ENCODE data around the gene RBM4B. TPM values are rescaled to one million over a fixed set of nuclear protein-coding genes. Genes with fewer than 3 reads are reported as not detected.
A peak's percentile ranks its signal among the peaks of the same experiment; 100 is the strongest.
"Not testable (repeated sequence)": the region's sequence is repeated elsewhere in the genome, so short reads cannot be mapped to it uniquely, and the experiment has no call there.

Gene RBM4B
- 21.7 TPM for polyA plus RNA-seq (2013, experiment 1 of 2)
- polyA plus RNA-seq (2013, experiment 2 of 2), result 25.5 TPM

- Histone ChIP-seq H3K4me3 (ENCODE audit: extremely low read depth, insufficient read depth, low read length, poor library complexity, severe bottlenecking) (peak within 1 kb of the TSS; percentile 60), H3K27ac (ENCODE audit: low read depth, low read length, severe bottlenecking) (peak within 1 kb of the TSS; percentile 99), H3K36me3 (ENCODE audit: control insufficient read depth, insufficient read depth, low read length) (peaks cover 20% of the 10 kb centered on the region), H3K4me1 (ENCODE audit: control insufficient read depth, insufficient read depth, low read length, poor library complexity, severe bottlenecking) (peaks cover 17% of the 10 kb centered on the region), H3K9me3 (ENCODE audit: control insufficient read depth, low read length) (no peaks in the 10 kb centered on the region)
- 1 to 3% methylated on average over 35 to 42 of the region's 61 CpGs for WGBS, 2 experiments (ENCODE audit: insufficient coverage in 2 of 2)
These were observed at the start of gene RBM4B for GRCh38 chr11:66677599-66678375. Gene RBM4B (minus strand): TSS chr11:66677887. CDS start chr11:66677079, 808 bp downstream.

DNA sequence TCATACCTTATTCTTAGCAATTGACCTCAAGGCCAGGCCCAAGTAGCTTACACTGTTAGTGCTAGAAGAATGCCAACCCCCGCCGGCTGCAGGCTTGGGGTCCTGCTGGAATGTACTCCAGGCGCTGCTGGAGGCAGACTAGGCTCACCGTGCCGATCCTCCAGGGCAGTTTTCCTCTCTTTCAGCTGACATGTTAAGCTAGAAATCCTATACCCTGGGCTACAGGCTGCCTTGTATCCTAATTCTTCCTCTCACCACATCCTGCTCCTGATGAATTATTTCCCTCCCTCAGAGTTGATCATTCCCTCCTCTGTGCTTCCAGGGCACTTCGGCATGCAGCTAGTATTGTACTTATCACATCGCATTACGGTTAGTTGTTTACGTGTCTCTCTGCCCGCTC, 48.0 kb upstream of the RBM4B start:
- Histone ChIP-seq H3K9me3 (ENCODE audit: control insufficient read depth, low read length) (no peaks in the 10 kb centered on the region), H3K4me1 (ENCODE audit: control insufficient read depth, insufficient read depth, low read length, poor library complexity, severe bottlenecking) (peaks cover 18% of the 10 kb centered on the region), H3K36me3 (ENCODE audit: control insufficient read depth, insufficient read depth, low read length) (no peaks in the 10 kb centered on the region), H3K4me3 (ENCODE audit: extremely low read depth, insufficient read depth, low read length, poor library complexity, severe bottlenecking) (no peak overlapping the region), H3K27ac (ENCODE audit: low read depth, low read length, severe bottlenecking) (peak overlapping the region; percentile 74)
- 59 to 70% methylated on average over 8 to 9 of the region's 10 CpGs for WGBS, 2 experiments (ENCODE audit: insufficient coverage in 2 of 2)

- WGBS, 2 experiments (ENCODE audit: insufficient coverage in 2 of 2), result 100% methylated on average over 1 of the region's 1 CpG
- Histone ChIP-seq H3K4me1 (ENCODE audit: control insufficient read depth, insufficient read depth, low read length, poor library complexity, severe bottlenecking) (peaks cover 24% of the 10 kb centered on the region), H3K27ac (ENCODE audit: low read depth, low read length, severe bottlenecking) (peak overlapping the region; percentile 74), H3K9me3 (ENCODE audit: control insufficient read depth, low read length) (no peaks in the 10 kb centered on the region), H3K36me3 (ENCODE audit: control insufficient read depth, insufficient read depth, low read length) (no peaks in the 10 kb centered on the region), H3K4me3 (ENCODE audit: extremely low read depth, insufficient read depth, low read length, poor library complexity, severe bottlenecking) (no peak overlapping the region)
These were observed 47.4 kb upstream of the RBM4B start for GRCh38 chr11:66725114-66725513.

GRCh38 chr11:66724167-66724566, 46.5 kb upstream of the RBM4B start:
- H3K36me3 ChIP-seq (ENCODE audit: control insufficient read depth, insufficient read depth, low read length); H3K4me3 ChIP-seq (ENCODE audit: extremely low read depth, insufficient read depth, low read length, poor library complexity, severe bottlenecking); H3K27ac ChIP-seq (ENCODE audit: low read depth, low read length, severe bottlenecking); H3K9me3 ChIP-seq (ENCODE audit: control insufficient read depth, low read length): not testable (repeated sequence)
- H3K4me1 ChIP-seq (ENCODE audit: control insufficient read depth, insufficient read depth, low read length, poor library complexity, severe bottlenecking), result peaks cover 26% of the 10 kb centered on the region
- 100% methylated on average over 2 to 4 of the region's 5 CpGs for WGBS, 2 experiments (ENCODE audit: insufficient coverage in 2 of 2)

GRCh38 chr11:66723693-66724092, 46.0 kb upstream of the RBM4B start:
- 84 to 92% methylated on average over 5 of the region's 5 CpGs for WGBS, 2 experiments (ENCODE audit: insufficient coverage in 2 of 2)
- no peak overlapping the region for H3K4me3 ChIP-seq (ENCODE audit: extremely low read depth, insufficient read depth, low read length, poor library complexity, severe bottlenecking)
- no peak overlapping the region for H3K27ac ChIP-seq (ENCODE audit: low read depth, low read length, severe bottlenecking)
- no peaks in the 10 kb centered on the region for H3K36me3 ChIP-seq (ENCODE audit: control insufficient read depth, insufficient read depth, low read length)
- no peaks in the 10 kb centered on the region for H3K9me3 ChIP-seq (ENCODE audit: control insufficient read depth, low read length)
- H3K4me1 ChIP-seq (ENCODE audit: control insufficient read depth, insufficient read depth, low read length, poor library complexity, severe bottlenecking), result peaks cover 26% of the 10 kb centered on the region

GRCh38 chr11:66722745-66723651, 45.3 kb upstream of the RBM4B start:
- 89 to 92% methylated on average over 9 to 12 of the region's 16 CpGs for WGBS, 2 experiments (ENCODE audit: insufficient coverage in 2 of 2)
- Histone ChIP-seq H3K27ac (ENCODE audit: low read depth, low read length, severe bottlenecking) (no peak overlapping the region), H3K4me1 (ENCODE audit: control insufficient read depth, insufficient read depth, low read length, poor library complexity, severe bottlenecking) (peaks cover 26% of the 10 kb centered on the region), H3K36me3 (ENCODE audit: control insufficient read depth, insufficient read depth, low read length) (no peaks in the 10 kb centered on the region), H3K9me3 (ENCODE audit: control insufficient read depth, low read length) (no peaks in the 10 kb centered on the region), H3K4me3 (ENCODE audit: extremely low read depth, insufficient read depth, low read length, poor library complexity, severe bottlenecking) (no peak overlapping the region)

DNA sequence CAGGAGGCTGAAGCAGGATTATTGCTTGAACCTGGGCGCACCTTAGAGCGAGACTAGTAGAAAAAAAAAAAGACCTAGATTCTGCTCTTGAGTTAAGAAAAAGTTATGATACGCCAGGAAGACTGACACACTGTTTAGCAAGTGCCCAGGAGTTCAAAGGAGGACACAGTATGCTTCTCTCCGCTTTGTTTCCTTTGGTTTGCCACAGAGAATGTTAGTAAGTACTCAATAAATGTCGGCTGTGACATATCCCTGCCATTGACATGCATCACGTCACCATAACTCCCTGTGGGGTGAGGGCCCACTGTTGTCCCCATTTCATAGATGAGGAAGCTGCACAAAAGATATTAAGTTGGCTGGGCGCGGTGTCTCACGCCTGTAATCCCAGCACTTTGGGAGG, 44.3 kb upstream of the RBM4B start:
- Histone ChIP-seq H3K9me3 (ENCODE audit: control insufficient read depth, low read length) (no peaks in the 10 kb centered on the region), H3K4me1 (ENCODE audit: control insufficient read depth, insufficient read depth, low read length, poor library complexity, severe bottlenecking) (peaks cover 23% of the 10 kb centered on the region), H3K4me3 (ENCODE audit: extremely low read depth, insufficient read depth, low read length, poor library complexity, severe bottlenecking) (no peak overlapping the region), H3K36me3 (ENCODE audit: control insufficient read depth, insufficient read depth, low read length) (no peaks in the 10 kb centered on the region), H3K27ac (ENCODE audit: low read depth, low read length, severe bottlenecking) (no peak overlapping the region)
- WGBS, 2 experiments (ENCODE audit: insufficient coverage in 2 of 2), result 97 to 98% methylated on average over 8 of the region's 9 CpGs

- no peak overlapping the region for H3K27ac ChIP-seq (ENCODE audit: low read depth, low read length, severe bottlenecking)
- peaks cover 4% of the 10 kb centered on the region for H3K36me3 ChIP-seq (ENCODE audit: control insufficient read depth, insufficient read depth, low read length)
- no peaks in the 10 kb centered on the region for H3K9me3 ChIP-seq (ENCODE audit: control insufficient read depth, low read length)
- 89 to 94% methylated on average over 10 to 13 of the region's 13 CpGs for WGBS, 2 experiments (ENCODE audit: insufficient coverage in 2 of 2)
- H3K4me1 ChIP-seq (ENCODE audit: control insufficient read depth, insufficient read depth, low read length, poor library complexity, severe bottlenecking), result peaks cover 17% of the 10 kb centered on the region
- H3K4me3 ChIP-seq (ENCODE audit: extremely low read depth, insufficient read depth, low read length, poor library complexity, severe bottlenecking), result no peak overlapping the region
These were observed 43.3 kb upstream of the RBM4B start for GRCh38 chr11:66720899-66721470.

- H3K36me3 ChIP-seq (ENCODE audit: control insufficient read depth, insufficient read depth, low read length), result peaks cover 7% of the 10 kb centered on the region
- H3K27ac ChIP-seq (ENCODE audit: low read depth, low read length, severe bottlenecking), result no peak overlapping the region
- H3K9me3 ChIP-seq (ENCODE audit: control insufficient read depth, low read length), result no peaks in the 10 kb centered on the region
- H3K4me3 ChIP-seq (ENCODE audit: extremely low read depth, insufficient read depth, low read length, poor library complexity, severe bottlenecking), result no peak overlapping the region
- peaks cover 11% of the 10 kb centered on the region for H3K4me1 ChIP-seq (ENCODE audit: control insufficient read depth, insufficient read depth, low read length, poor library complexity, severe bottlenecking)
- WGBS, 2 experiments (ENCODE audit: insufficient coverage in 2 of 2), result 63 to 66% methylated on average over 12 to 14 of the region's 15 CpGs
These were observed 42.7 kb upstream of the RBM4B start for GRCh38 chr11:66720223-66720898.
